GM12873 (cell line): ENCODE data around the gene AMBRA1.

ENCODE experiments used
- TF ChIP-seq, protein P1 (sequence below): IDR thresholded peaks from 2 replicates; pipeline ENCODE4 v1.5.1; 2012; ENCODE audit warnings: low read depth, mild to moderate bottlenecking, moderate library complexity, low read length, control low read depth; ENCODE audit not compliant: insufficient read depth; ENCODE audit errors: missing control alignments

AMBRA1 gene

DNA sequence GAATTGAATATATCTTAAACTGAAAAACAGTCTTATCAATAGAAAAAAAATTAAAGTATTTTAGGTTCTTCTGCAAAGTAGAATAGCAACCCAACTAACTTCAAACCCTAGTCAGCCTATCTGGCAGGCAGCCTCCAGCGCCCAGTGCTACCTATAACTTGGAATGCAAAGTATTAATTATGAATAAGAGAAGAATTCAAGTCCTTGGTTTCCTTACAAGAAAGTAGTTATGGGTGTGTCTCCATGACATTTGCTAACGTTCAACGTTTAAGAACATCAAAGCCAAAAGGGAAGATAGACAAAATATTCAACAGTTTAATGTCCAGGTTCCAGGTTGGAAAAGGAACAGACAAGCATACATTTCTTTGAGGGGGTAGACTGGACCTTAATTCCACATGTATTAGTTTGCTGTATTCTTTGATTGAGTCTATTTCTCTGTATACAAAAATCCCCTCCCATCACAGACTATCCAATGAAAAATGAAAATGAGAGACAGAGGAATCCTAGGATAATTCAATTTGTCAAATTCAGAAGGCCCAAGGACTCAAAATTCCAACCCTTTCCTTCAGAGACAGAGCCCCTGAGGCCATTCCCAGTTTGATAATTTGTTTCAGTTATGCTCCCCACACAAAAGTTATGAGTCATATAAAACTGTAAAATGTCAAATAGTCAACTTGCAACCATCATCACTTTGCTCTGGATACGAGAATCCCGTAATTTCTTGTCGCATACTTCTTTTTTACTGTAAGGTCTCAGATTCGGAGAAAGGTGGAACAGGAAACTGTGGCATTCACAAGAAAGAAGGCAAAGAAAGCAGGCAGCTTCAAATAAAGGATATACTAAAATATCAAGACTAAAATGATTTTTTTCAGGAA, 118.5 kb downstream of the AMBRA1 start:
- TF ChIP-seq, protein P1, sequence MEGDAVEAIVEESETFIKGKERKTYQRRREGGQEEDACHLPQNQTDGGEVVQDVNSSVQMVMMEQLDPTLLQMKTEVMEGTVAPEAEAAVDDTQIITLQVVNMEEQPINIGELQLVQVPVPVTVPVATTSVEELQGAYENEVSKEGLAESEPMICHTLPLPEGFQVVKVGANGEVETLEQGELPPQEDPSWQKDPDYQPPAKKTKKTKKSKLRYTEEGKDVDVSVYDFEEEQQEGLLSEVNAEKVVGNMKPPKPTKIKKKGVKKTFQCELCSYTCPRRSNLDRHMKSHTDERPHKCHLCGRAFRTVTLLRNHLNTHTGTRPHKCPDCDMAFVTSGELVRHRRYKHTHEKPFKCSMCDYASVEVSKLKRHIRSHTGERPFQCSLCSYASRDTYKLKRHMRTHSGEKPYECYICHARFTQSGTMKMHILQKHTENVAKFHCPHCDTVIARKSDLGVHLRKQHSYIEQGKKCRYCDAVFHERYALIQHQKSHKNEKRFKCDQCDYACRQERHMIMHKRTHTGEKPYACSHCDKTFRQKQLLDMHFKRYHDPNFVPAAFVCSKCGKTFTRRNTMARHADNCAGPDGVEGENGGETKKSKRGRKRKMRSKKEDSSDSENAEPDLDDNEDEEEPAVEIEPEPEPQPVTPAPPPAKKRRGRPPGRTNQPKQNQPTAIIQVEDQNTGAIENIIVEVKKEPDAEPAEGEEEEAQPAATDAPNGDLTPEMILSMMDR = no peak

DNA sequence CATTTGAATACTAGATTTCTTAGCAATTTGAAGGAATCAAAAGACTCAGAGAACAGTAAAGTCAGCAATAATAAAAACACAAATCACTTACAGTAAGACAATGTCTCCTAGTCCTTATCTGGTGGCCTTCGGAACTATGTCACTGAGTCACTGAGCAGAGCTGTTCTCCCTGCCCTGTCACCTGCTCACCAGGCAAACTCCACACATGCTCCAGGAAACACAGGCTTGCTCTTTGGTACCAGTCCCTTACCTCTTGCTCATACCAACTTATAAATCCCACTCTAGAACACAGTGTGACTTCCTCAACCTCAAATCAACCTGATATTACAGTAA, 121.2 kb downstream of the AMBRA1 start:
- TF ChIP-seq, protein P1 = no peak

DNA sequence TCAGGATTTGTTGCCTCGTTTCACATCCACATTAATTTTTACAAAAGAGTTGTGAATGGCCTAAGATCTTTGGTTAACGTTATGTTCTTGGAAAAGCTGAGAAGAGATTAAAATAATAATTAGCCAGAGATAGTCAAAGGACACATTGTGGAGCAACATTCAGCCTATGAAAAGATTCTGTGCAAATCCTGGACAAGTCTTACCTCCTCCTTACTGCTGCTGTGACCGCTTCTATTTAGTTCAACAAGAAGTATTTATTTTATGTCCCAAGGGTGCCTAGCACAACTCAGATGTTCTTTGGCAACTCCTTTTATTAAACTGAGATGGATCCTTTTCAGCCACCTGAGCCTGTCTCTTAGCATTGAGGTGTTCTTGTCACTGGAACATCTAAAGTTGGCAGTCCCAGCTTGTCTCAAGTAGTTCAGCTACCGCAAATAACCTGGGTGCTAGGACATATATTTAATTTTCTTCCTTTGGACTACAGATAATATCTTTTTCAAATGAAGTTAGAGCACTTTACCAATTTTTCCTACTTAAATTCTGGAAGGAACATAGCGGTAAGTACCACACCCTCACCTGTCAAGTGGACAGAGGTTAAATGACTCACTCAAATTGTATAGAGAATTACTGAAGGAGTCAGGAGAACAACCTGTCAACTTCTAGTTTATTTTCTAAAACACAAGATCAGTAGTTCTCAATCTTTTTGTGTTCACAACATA, 121.7 kb downstream of the AMBRA1 start:
- TF ChIP-seq, protein P1 = no peak

DNA sequence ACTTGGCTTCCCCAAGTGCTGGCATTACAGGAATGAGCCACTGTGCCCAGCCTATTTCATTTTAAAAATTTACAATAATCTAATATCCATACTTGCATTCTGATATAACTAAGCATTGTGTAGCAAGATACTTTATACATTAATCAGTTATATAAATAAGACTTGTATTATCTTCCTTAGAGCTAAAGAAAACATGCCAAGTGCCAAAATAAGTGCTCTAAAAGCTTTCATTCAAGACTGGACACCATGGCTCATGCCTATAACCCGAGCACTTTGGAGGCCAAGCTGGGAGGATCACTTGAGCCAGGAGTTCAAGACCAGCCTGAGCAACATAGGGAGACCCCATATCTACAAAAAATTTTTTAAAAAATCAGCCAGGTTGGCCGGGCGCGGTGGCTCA, 123.9 kb downstream of the AMBRA1 start:
- TF ChIP-seq, protein P1 = no peak

DNA sequence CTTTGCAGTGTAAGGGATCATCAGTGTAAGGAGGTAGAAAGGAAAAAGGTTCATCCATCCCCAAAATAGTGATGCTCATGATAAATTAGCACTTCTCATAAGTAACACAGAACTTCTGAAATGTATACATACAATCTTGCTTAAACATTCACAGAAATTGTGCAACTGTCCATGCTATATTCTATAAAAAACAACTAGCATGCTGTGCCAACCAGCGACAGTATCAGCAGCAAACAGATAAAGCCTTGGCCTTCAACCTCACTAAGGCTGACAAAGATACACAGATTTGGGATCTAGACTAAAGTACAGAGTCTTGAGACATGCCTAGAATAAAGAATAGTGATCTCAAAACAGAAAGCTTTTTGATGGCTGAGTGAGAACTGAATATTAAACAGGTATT, 128.1 kb downstream of the AMBRA1 start:
- TF ChIP-seq, protein P1 = no peak

DNA sequence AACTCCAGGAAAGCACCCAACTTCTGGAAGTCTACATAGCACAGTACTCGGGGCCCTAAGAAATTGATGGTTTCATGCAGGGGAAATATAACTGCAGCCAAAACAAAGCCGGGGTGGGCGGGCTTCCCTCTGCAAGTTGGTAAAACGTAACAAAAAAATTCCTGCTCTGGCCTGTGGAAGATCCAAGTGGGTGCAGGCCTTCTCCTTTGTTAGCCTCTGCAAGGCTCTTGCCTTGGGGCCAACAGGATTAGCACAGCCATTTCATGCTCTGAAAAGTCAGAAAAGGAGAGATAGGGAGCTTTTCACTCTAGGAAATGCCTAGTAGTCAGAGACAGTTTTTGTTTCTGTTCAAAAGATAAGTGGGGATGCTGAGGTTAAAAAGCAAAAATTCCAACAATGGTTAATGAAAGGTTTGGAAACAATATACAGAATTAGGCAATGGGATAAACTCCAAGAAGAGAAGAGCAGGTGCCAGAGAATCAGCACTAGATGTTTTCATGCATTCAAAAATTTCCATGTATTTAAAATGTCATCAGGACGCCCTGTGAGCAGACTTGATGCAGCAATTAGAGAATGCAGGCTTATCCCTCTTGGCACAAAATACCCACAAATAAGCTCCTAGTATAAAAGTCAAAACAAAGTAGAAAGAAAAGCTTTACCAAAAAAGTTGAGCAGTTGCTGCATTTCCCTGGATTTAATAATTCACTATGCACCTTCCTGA, 130.0 kb downstream of the AMBRA1 start:
- TF ChIP-seq, protein P1 = no peak

DNA sequence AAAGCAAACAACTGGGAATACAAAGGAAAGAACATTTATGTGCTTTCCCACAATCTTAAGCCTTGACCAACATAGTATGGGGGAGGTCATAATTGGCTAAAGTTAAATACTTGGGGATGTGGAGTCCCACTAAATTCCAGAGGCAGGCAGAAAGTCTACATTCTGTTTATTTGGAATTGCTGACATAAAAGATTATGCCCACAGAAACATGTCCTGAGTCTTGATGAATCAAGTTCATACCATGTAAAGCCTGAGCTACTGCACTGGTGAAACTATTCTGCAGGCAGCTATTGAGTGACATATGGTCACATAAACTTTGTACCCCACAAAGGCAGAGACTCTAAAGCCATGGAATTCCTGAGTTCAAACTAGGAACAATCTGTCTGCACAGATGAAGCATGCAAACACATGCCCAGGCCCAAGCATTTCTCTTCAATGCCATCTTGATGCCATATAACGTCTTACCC, 132.3 kb downstream of the AMBRA1 start:
- TF ChIP-seq, protein P1 = no peak
